HUES64 (cell line): ENCODE data around the gene CENPL.

Experiments used
- H3K27ac ChIP-seq: 2 replicates; pipeline ENCODE4 v1.7.0; 2013; ENCODE audit warnings: low read depth, low read length, inconsistent platforms
- H3K27me3 ChIP-seq: 2 replicates; pipeline ENCODE4 v1.6.1; 2013; ENCODE audit warnings: mild to moderate bottlenecking, low read length; ENCODE audit not compliant: insufficient read depth
- H3K36me3 ChIP-seq: 2 replicates; pipeline ENCODE4 v1.6.1; 2013; ENCODE audit warnings: mild to moderate bottlenecking, low read length; ENCODE audit not compliant: insufficient read depth
- H3K4me1 ChIP-seq: 2 replicates; pipeline ENCODE4 v1.6.1; 2013; ENCODE audit warnings: mild to moderate bottlenecking, low read length, moderate library complexity; ENCODE audit not compliant: insufficient read depth
- H3K4me3 ChIP-seq: 2 replicates; pipeline ENCODE4 v1.5.1; 2013; ENCODE audit warnings: mild to moderate bottlenecking, low read length, moderate library complexity
- H3K9ac ChIP-seq: 2 replicates; pipeline ENCODE4 v1.6.1; 2013; ENCODE audit warnings: mild to moderate bottlenecking, low read depth, low read length
- H3K9me3 ChIP-seq: 2 replicates; pipeline ENCODE4 v1.6.1; 2013; ENCODE audit warnings: low read depth, low read length; ENCODE audit not compliant: insufficient read depth

Gene CENPL

DNA sequence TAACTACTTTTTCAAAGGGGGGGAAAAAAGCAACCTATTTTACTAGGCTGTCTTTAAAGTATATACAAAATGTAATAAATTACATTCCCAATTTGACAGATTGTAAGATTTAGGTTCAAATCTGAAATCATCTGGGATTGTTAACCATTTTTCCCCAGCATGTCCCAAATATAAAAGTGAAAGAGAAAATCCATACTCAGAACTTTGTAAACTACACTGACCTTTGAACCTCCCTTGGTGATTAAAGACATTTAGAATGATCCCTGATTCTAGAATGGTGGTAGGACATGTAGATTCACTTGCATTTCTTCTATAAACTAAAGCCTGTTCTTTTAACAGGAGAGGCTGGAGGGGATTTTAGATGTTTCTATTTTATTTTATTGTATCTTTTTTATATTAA lies 70.9 kb downstream of the CENPL start:
- Histone ChIP-seq H3K4me1 (no peaks in the 10 kb centered on the region), H3K9me3 (no peaks in the 10 kb centered on the region), H3K36me3 (peaks cover 40% of the 10 kb centered on the region), H3K9ac (no peak overlapping the region), H3K27me3 (no peaks in the 10 kb centered on the region), H3K4me3 (no peak overlapping the region), H3K27ac (no peak overlapping the region)
